T-helper 9 cell (primary cell): ENCODE results near the gene WDR6.

ENCODE experiments used
- DNase-seq: peaks from one replicate; pipeline ENCODE4 v3.0.0-alpha.2; 2020

Gene WDR6

DNA sequence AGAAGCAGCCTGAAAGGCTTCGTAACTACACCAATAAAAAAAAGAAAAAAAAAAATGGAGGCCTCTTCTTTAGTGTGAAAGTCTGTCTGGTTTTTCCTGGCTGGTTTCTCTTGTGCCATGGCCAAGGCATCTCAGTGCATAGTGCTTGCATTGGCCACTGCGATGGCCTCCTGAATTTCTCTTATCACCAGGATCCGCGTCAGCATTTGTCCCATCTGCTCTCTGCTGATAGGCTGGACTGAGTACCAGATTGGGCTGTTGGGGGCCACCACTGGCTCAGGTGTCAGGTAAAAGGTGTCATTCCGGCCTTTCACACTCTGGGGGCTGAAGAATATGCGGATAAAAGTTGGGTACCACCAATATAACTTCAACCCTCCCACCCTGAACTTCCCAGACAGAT is 23.1 kb downstream of the WDR6 start:
- no peak for DNase-seq

DNA sequence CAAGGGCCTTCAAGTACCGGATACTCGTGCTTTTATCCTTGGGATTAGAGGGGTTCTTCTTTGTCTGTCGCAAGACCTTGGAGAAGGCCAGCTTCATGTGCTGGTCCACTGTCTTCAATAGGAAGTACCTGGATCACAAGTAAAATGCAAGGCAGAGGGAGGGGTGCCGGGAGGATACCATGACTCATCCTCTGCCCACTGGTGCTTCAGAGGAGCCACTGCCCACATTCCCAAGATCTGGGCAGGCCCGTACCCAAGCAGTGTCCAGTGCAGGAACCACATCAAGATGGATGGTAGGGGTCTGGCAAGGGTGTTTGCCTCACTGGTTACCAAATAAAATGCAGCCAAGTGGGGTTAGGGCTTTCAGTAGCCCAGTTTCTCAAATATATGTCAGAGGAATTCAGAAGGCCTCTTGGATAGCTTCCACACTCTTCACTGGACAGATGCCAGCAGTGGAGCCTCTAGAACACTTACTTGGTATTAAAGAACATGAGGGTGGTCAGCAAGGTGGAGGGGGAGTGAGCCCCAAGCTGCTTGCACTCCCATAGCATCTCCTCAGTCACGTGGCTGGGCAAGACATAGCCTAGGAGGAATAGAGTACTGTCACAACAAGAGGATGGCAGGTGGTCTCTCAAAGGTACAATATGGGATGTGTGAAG is 25.6 kb downstream of the WDR6 start:
- DNase-seq: no peak

DNA sequence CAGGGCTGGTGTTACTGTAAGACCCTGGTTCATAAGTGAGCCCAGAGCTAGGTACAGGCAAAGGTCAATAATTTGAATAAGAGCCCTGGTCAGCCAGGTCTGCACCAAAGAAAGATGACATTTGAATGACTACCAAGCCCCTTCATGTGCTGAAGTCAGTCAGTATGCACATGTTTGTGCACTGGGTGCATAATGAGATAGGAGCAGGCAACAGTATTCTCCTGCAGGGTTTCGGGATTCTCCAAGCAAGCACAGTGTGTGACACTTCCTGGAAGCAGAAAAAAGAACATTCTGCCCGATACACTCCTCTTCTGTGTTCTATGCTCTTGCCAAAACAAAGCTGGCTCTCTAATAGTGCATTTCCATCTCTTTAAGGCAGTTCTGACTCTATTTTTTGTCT is 27.5 kb downstream of the WDR6 start:
- DNase-seq: no peak

- no peak for DNase-seq
These were observed 28.1 kb downstream of the WDR6 start for GRCh38 chr3:49035281-49035680.

GRCh38 chr3:49053543-49053942 is 46.4 kb downstream of the WDR6 start:
- DNase-seq: no peak

DNA sequence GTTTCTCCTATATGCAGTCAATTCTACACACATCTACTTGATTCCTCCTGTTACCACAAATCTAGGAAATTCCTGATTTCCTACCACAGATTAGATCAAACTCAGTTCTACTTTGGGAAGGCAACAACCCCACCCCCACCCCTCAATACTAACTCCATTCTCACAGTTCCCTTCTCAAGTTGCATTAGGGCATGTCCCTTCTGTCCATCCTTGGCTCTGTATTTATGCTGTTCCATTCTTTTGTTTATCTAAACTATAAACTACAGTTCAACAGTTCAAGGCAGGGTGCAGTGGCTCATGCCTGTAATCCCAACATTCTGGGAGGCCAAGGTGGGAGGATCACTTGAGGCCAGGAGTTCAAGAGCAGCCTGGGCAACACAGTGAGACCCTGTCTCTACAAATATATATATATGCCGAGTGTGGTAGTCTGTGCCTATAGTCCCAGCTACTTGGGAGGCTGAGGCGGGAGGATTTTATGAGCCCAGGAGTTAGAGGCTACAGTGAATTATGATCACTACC is 47.2 kb downstream of the WDR6 start:
- DNase-seq: no peak

DNA sequence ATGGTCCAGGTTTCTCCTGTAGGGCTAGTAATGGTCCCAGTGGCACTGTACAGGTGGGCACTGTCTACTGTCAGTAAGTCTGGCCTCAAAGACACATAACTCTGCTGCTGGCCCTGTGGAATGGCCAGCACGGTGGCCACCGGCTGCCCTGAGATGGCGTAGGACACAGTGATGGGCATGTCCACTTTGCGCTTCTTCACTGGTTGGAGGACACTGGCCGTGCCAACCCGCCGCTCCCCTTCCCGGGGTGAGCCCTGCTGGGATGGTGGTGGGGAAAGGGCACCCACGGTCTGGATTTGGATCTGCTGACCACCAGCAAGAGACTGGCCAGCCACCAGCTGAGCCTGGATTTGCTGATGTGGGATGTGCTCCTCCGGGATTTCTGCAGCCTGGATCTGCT is 50.1 kb downstream of the WDR6 start:
- no peak for DNase-seq

DNA sequence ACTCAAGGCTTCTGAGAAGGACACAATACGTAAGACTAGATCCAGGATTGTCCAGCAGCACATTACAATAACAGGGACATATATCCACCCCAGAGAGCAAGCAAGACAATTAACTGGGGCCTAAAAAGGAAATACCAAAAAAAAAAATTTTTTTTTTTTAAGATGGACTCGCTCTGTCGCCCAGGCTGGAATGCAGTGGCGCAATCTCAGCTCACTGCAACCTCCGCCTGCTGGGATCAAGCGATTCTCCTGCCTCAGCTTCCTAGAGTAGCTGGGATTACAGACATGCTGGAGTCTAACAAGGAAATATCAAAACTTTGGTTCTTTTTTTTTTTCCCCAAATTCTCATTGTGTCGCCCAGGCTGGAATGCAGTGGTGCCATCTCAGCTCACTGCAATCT is 50.8 kb downstream of the WDR6 start:
- DNase-seq: no peak
